A549 (cell line): Measurements from ENCODE around the gene GPRASP3. TPM values are rescaled to one million over a fixed set of nuclear protein-coding genes. Genes with fewer than 3 reads are reported as not detected.
A peak's percentile ranks its signal among the peaks of the same experiment; 100 is the strongest.

Source experiments
- ATAC-seq, 2 experiments: fragments of 200-7000 bp in 1 of 2; fragments of >200 bp in 1 of 2; cut with Nextera tagmentation in 1 of 2; cut with Tn5 transposase in 1 of 2; 3 replicates each; pipeline versions ENCODE4 v1.8.0 to v1.9.1; 2018 to 2020; ENCODE audit warnings: mild to moderate bottlenecking in 1 of 2, moderate library complexity in 1 of 2
- CTCF ChIA-PET: fragments of 300-600 bp; sonication (Branson Sonifier 250); formaldehyde crosslinking; extraction: SDS; loops from one replicate; lab custom pipeline; 2021; ENCODE audit warnings: antibody characterized with exemption, inconsistent platforms; lab: Yijun Ruan, JAX
- POLR2A ChIA-PET: fragments of 350-600 bp; formaldehyde crosslinking; extraction: SDS; loops from one replicate; lab custom pipeline; 2021; ENCODE audit warnings: antibody characterized with exemption, inconsistent platforms; lab: Yijun Ruan, JAX
- DNase-seq, 2 experiments: peaks; one replicate each; pipeline versions ENCODE4 v3.0.0 to v3.0.0-alpha.2; 2011 to 2016; ENCODE audit warnings: low read depth in 1 of 2, low spot score in 1 of 2
- FAIRE-seq: peaks from 2 replicates; lab custom pipeline; 2011; peaks lifted over from hg19 to GRCh38; lab: Jason Lieb, UNC
- H3K27ac ChIP-seq, 2 experiments: fragments of >200 bp; sonication (Bioruptor Twin); formaldehyde crosslinking; 3 replicates each; pipeline ENCODE4 v1.5.1; 2016 to 2017
- H3K4me1 ChIP-seq: fragments of >200 bp; sonication (Bioruptor Twin); formaldehyde crosslinking; 3 replicates; pipeline ENCODE4 v1.6.1; 2016
- H3K4me2 ChIP-seq: fragments of >200 bp; sonication (Bioruptor Twin); formaldehyde crosslinking; 3 replicates; pipeline ENCODE4 v1.6.1; 2016
- H3K4me3 ChIP-seq: fragments of >200 bp; sonication (Bioruptor Twin); formaldehyde crosslinking; 3 replicates; pipeline ENCODE4 v1.5.1; 2016
- H3K9me3 ChIP-seq: fragments of >200 bp; sonication (Bioruptor Twin); formaldehyde crosslinking; 3 replicates; pipeline ENCODE4 v1.6.1; 2016
- CBX2 ChIP-seq: fragments of 200-600 bp; sonication (generic); IDR thresholded peaks from 2 replicates; pipeline ENCODE4 v1.6.1; 2016; ENCODE audit warnings: low read depth, mild to moderate bottlenecking, borderline replicate concordance
- CEBPB ChIP-seq, 2 experiments: fragments of >200 bp in 1 of 2; sonication (Bioruptor Twin) in 1 of 2; formaldehyde crosslinking in 1 of 2; IDR thresholded peaks; 2 replicates each; pipeline ENCODE4 v1.6.1; 2012 to 2016
- CHD2 ChIP-seq: fragments of 150-350 bp; IDR thresholded peaks from 2 replicates; pipeline ENCODE4 v1.6.1; 2014; ENCODE audit warnings: low read length; ENCODE audit not compliant: partially characterized antibody
- EHF ChIP-seq: fragments of 250-450 bp; sonication (Bioruptor Pico); IDR thresholded peaks from 2 replicates; pipeline ENCODE4 v1.5.0; 2020; ENCODE audit warnings: mild to moderate bottlenecking
- ESRRA ChIP-seq: fragments of 150-350 bp; IDR thresholded peaks from 2 replicates; pipeline ENCODE4 v1.6.1; 2014; ENCODE audit warnings: mild to moderate bottlenecking, low read length, borderline replicate concordance
- FOSL2 ChIP-seq, 2 experiments: fragments of 450-650 bp in 1 of 2; fragments of >200 bp in 1 of 2; sonication (Bioruptor Twin) in 1 of 2; formaldehyde crosslinking; IDR thresholded peaks; 2 replicates each; pipeline versions ENCODE4 v1.5.0 to v1.6.1; 2016 to 2020; ENCODE audit warnings: mild to moderate bottlenecking in 1 of 2, moderate library complexity in 1 of 2
- FOXS1 ChIP-seq: fragments of 250-450 bp; sonication (Bioruptor Pico); IDR thresholded peaks from 2 replicates; pipeline ENCODE4 v1.5.0; 2020; ENCODE audit warnings: mild to moderate bottlenecking, moderate library complexity
- HEYL ChIP-seq: fragments of 250-450 bp; sonication (Bioruptor Pico); IDR thresholded peaks from 2 replicates; pipeline ENCODE4 v1.8.0; 2021; ENCODE audit warnings: mild to moderate bottlenecking, moderate library complexity
- HOXA7 ChIP-seq: fragments of 250-450 bp; sonication (Bioruptor Pico); IDR thresholded peaks from 2 replicates; pipeline ENCODE4 v1.5.0; 2020; ENCODE audit warnings: mild to moderate bottlenecking, moderate library complexity
- HOXB13 ChIP-seq: fragments of 250-450 bp; sonication (Bioruptor Pico); IDR thresholded peaks from 2 replicates; pipeline ENCODE4 v1.5.0; 2020; ENCODE audit warnings: low read depth, mild to moderate bottlenecking, moderate library complexity
- HOXB5 ChIP-seq: fragments of 250-450 bp; sonication (Bioruptor Pico); IDR thresholded peaks from 2 replicates; pipeline ENCODE4 v1.5.0; 2020; ENCODE audit warnings: mild to moderate bottlenecking, moderate library complexity
- JUNB ChIP-seq: fragments of >200 bp; sonication (Bioruptor Twin); formaldehyde crosslinking; IDR thresholded peaks from 2 replicates; pipeline ENCODE4 v1.6.1; 2016
- KDM1A ChIP-seq: fragments of 200-600 bp; sonication (generic); IDR thresholded peaks from 2 replicates; pipeline ENCODE4 v1.6.1; 2016; ENCODE audit warnings: low read depth, mild to moderate bottlenecking
- KDM5A ChIP-seq: fragments of 200-600 bp; sonication (generic); IDR thresholded peaks from 2 replicates; pipeline ENCODE4 v1.6.1; 2016; ENCODE audit warnings: antibody characterized with exemption, mild to moderate bottlenecking
- MAZ ChIP-seq: fragments of 150-350 bp; IDR thresholded peaks from 2 replicates; pipeline ENCODE4 v1.6.1; 2014; ENCODE audit warnings: antibody characterized with exemption, low read depth, low read length, borderline replicate concordance
- MYC ChIP-seq: IDR thresholded peaks from 2 replicates; pipeline ENCODE4 v1.6.1; 2012; ENCODE audit warnings: mild to moderate bottlenecking, inconsistent platforms, low read length, improper control_type of control experiment, borderline replicate concordance
- NPAS2 ChIP-seq: fragments of 250-450 bp; sonication (Bioruptor Pico); IDR thresholded peaks from 2 replicates; pipeline ENCODE4 v1.8.0; 2022; ENCODE audit warnings: mild to moderate bottlenecking, moderate library complexity, borderline replicate concordance
- NR3C1 ChIP-seq: fragments of >200 bp; sonication (Bioruptor Twin); formaldehyde crosslinking; IDR thresholded peaks from 3 replicates; pipeline ENCODE4 v1.6.1; 2017
- PHF8 ChIP-seq: fragments of 200-600 bp; sonication (generic); IDR thresholded peaks from 2 replicates; pipeline ENCODE4 v1.6.1; 2016; ENCODE audit warnings: low read depth, mild to moderate bottlenecking, antibody characterized with exemption, moderate library complexity, borderline replicate concordance
- POLR2A ChIP-seq: IDR thresholded peaks from 2 replicates; pipeline ENCODE4 v1.6.1; 2012; ENCODE audit warnings: mild to moderate bottlenecking, low read length
- RFX5 ChIP-seq: fragments of 450-650 bp; IDR thresholded peaks from 2 replicates; pipeline ENCODE4 v1.7.1; 2014; ENCODE audit warnings: antibody characterized with exemption, mild to moderate bottlenecking, moderate library complexity
- RNF2 ChIP-seq: fragments of 200-600 bp; sonication (generic); IDR thresholded peaks from 2 replicates; pipeline ENCODE4 v1.6.1; 2016; ENCODE audit warnings: low read depth, mild to moderate bottlenecking, antibody characterized with exemption, moderate library complexity, borderline replicate concordance
- TFCP2L1 ChIP-seq: fragments of 250-450 bp; sonication (Bioruptor Pico); IDR thresholded peaks from 2 replicates; pipeline ENCODE4 v1.5.0; 2021; ENCODE audit warnings: mild to moderate bottlenecking
- TP53 ChIP-seq: fragments of 250-450 bp; sonication (Bioruptor Pico); IDR thresholded peaks from 2 replicates; pipeline ENCODE4 v1.5.0; 2021; ENCODE audit warnings: mild to moderate bottlenecking, moderate library complexity
- ZFP36 ChIP-seq: fragments of 450-650 bp; IDR thresholded peaks from 2 replicates; pipeline ENCODE4 v1.6.1; 2014; ENCODE audit warnings: borderline replicate concordance; ENCODE audit not compliant: partially characterized antibody
- ZSCAN20 ChIP-seq: fragments of 250-450 bp; sonication (Bioruptor Pico); IDR thresholded peaks from 2 replicates; pipeline ENCODE4 v1.8.0; 2022; ENCODE audit warnings: mild to moderate bottlenecking, moderate library complexity
- WGBS: methylation state at CpG from one replicate; pipeline ENCODE4 v1.1.6; 2017; ENCODE audit errors: missing lambda C conversion rate; 5-methylcytosine and 5-hydroxymethylcytosine counted together
- polyA plus RNA-seq, 4 experiments: library from polyadenylated mRNA; depleted of rRNA in 3 of 4; stranded (reverse); fragments of >200 nt; fragmentation: RNase III in 1 of 4; extraction: RNeasy Plus Mini Kit Qiagen cat#74134 plus additional on column Dnase treatment in 1 of 4; gene quantifications; 2 replicates in 3 of 4; 3 replicates in 1 of 4; pipeline ENCODE4 v1.2.3, GENCODE V29; 2011 to 2017
- TF ChIP-seq, protein P1 (sequence below): fragments of 450-650 bp; IDR thresholded peaks from 2 replicates; pipeline ENCODE4 v1.6.1; 2014; ENCODE audit warnings: antibody characterized with exemption
- TF ChIP-seq, protein P2 (sequence below): fragments of 200-600 bp; sonication (generic); IDR thresholded peaks from 2 replicates; pipeline ENCODE4 v1.6.1; 2016; ENCODE audit warnings: antibody characterized with exemption, mild to moderate bottlenecking, moderate library complexity
- TF ChIP-seq, protein P3 (sequence below): IDR thresholded peaks from 2 replicates; pipeline ENCODE4 v1.6.1; 2012
- TF ChIP-seq, protein P4 (sequence below): IDR thresholded peaks from 2 replicates; pipeline ENCODE4 v1.6.1; 2012; ENCODE audit warnings: low read depth, borderline replicate concordance

Gene GPRASP3
- polyA plus RNA-seq, 2 of the 4 experiments (the other 2 are of a cell fraction), result 4.6 to 4.9 TPM

DNA sequence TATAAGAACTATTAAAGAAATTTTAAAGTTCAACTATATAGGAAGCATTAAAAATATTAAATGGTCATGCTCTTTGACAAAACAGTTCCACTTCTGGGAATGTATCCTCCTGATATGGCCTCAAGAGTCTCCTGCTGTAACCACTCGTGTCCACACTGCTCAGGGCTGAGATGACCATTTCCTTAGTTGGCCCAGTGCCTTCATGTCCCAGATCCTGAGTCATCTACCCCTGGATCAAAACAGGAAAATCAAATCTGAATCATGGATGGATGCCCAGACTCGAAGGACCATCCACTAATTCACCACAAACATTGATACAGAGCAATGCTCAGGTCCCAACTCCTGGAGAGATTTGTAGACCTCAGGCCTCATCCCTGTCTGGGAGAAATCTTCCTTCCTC is 44.7 kb downstream of the GPRASP3 start:
- Histone ChIP-seq H3K9me3 (no peaks in the 10 kb centered on the region), H3K27ac (no peak overlapping the region; a peak in 1 of 6 replicates), H3K4me3 (no peak overlapping the region), H3K4me1 (peaks cover 4% of the 10 kb centered on the region; the same call in 2 of the 3 replicates), H3K4me2 (no peak overlapping the region)
- ChIA-PET CTCF (no interaction called here), POLR2A (no interaction called here)
- 26% methylated on average over 2 of the region's 2 CpGs for WGBS
- FAIRE-seq (no peak), ATAC-seq (no peak), DNase-seq (peak in 1 of 2 experiments; percentile 4)
- TF ChIP-seq HOXB13 (CRISPR knock-in tag) (no peak), PHF8 (no peak), RFX5 (no peak), FOSL2 (IDR thresholded peaks at IDR 0.05) (no peak), FOSL2 (CRISPR knock-in tag; IDR thresholded peaks at IDR 0.05) (no peak), NR3C1 (no peak), CBX2 (no peak)
- TF ChIP-seq, protein P1, sequence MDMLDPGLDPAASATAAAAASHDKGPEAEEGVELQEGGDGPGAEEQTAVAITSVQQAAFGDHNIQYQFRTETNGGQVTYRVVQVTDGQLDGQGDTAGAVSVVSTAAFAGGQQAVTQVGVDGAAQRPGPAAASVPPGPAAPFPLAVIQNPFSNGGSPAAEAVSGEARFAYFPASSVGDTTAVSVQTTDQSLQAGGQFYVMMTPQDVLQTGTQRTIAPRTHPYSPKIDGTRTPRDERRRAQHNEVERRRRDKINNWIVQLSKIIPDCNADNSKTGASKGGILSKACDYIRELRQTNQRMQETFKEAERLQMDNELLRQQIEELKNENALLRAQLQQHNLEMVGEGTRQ, result no peak
- TF ChIP-seq, protein P2, sequence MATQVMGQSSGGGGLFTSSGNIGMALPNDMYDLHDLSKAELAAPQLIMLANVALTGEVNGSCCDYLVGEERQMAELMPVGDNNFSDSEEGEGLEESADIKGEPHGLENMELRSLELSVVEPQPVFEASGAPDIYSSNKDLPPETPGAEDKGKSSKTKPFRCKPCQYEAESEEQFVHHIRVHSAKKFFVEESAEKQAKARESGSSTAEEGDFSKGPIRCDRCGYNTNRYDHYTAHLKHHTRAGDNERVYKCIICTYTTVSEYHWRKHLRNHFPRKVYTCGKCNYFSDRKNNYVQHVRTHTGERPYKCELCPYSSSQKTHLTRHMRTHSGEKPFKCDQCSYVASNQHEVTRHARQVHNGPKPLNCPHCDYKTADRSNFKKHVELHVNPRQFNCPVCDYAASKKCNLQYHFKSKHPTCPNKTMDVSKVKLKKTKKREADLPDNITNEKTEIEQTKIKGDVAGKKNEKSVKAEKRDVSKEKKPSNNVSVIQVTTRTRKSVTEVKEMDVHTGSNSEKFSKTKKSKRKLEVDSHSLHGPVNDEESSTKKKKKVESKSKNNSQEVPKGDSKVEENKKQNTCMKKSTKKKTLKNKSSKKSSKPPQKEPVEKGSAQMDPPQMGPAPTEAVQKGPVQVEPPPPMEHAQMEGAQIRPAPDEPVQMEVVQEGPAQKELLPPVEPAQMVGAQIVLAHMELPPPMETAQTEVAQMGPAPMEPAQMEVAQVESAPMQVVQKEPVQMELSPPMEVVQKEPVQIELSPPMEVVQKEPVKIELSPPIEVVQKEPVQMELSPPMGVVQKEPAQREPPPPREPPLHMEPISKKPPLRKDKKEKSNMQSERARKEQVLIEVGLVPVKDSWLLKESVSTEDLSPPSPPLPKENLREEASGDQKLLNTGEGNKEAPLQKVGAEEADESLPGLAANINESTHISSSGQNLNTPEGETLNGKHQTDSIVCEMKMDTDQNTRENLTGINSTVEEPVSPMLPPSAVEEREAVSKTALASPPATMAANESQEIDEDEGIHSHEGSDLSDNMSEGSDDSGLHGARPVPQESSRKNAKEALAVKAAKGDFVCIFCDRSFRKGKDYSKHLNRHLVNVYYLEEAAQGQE, result no peak

DNA sequence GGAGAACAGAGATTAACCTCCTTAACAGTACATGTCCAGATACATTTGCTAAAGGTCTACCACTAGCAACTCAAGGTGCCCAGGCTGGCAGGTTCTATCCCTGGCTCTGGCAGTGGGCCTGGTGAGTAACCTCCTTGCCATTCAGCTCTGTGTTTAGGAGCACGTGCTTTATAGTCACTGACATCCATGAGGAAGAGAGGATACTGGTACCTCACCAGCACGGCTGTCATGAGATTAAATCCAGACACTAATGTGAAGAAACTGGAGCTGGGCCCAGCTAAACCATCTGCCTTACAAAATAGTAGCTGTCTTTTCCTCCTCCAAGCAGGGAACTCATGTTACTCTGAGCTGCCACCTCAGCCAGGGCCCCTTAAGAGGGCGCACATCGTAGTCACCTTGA is 45.3 kb downstream of the GPRASP3 start:
- Histone ChIP-seq H3K9me3 (no peaks in the 10 kb centered on the region), H3K4me3 (no peak overlapping the region), H3K4me2 (no peak overlapping the region), H3K27ac (no peak overlapping the region; a peak in 1 of 6 replicates)
- ATAC-seq (no peak), FAIRE-seq (no peak), DNase-seq (peak in 1 of 2 experiments; percentile 2)
- 62% methylated on average over 3 of the region's 4 CpGs for WGBS
- POLR2A ChIA-PET, result no interaction called here
- CTCF ChIA-PET, result no interaction called here
- TF ChIP-seq HOXA7 (CRISPR knock-in tag) (no peak), CEBPB (IDR thresholded peaks at IDR 0.05) (no peak), JUNB (no peak), MAZ (no peak), EHF (no peak), KDM5A (no peak)
- TF ChIP-seq, protein P3, sequence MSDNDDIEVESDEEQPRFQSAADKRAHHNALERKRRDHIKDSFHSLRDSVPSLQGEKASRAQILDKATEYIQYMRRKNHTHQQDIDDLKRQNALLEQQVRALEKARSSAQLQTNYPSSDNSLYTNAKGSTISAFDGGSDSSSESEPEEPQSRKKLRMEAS, result no peak
- TF ChIP-seq, all 56 proteins: peak for 0
- H3K4me1 ChIP-seq, result peaks cover 5% of the 10 kb centered on the region; the same call in 2 of the 3 replicates

DNA sequence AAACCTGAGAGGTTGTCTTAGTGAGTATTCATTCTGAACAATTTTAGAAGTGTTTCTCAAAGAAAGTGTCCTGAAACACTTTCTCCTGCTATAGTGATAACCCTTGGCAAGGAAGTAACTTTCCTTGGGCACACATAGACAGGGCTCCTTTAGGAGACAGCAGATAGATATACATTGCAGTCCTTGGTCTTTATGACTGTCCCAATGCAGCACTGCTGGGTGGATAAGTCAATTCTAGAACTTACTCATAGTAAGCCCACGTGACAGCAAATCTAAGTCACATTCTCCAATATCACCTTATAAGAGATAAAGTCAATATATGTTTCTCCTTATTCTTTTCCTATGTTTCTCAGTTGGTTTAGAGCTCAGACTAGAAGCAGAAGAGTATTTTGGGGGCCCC is 46.7 kb downstream of the GPRASP3 start:
- POLR2A ChIA-PET, result no interaction called here
- ATAC-seq (no peak), DNase-seq (no peak), FAIRE-seq (no peak)
- peaks cover 5% of the 10 kb centered on the region; the same call in 2 of the 3 replicates for H3K4me1 ChIP-seq
- H3K9me3 ChIP-seq, result no peaks in the 10 kb centered on the region
- H3K4me2 ChIP-seq, result no peak overlapping the region
- 79% methylated on average over 1 of the region's 1 CpG for WGBS
- H3K27ac ChIP-seq, result no peak overlapping the region
- H3K4me3 ChIP-seq, result no peak overlapping the region
- CTCF ChIA-PET, result interaction anchor here (0.8 kb wide), 1 partner anchor 68 kb away, joined by 3 read pairs; no protein-coding TSS in a partner anchor
- TF ChIP-seq HOXB5 (CRISPR knock-in tag), result no peak
- no peak for TF ChIP-seq CHD2
- no peak for TF ChIP-seq NPAS2
- TF ChIP-seq ESRRA, result no peak
- TF ChIP-seq HEYL, result no peak
- TF ChIP-seq KDM1A, result no peak
- no peak for TF ChIP-seq HOXA7 (CRISPR knock-in tag)
- TF ChIP-seq FOXS1 (CRISPR knock-in tag), result no peak
- TF ChIP-seq MAZ, result no peak
- no peak for TF ChIP-seq TP53 (CRISPR knock-in tag)
- TF ChIP-seq, protein P4, sequence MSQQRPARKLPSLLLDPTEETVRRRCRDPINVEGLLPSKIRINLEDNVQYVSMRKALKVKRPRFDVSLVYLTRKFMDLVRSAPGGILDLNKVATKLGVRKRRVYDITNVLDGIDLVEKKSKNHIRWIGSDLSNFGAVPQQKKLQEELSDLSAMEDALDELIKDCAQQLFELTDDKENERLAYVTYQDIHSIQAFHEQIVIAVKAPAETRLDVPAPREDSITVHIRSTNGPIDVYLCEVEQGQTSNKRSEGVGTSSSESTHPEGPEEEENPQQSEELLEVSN, result no peak
- TF ChIP-seq ZFP36, result no peak
- no peak for TF ChIP-seq MYC
- no peak for TF ChIP-seq ZSCAN20 (CRISPR knock-in tag)
- TF ChIP-seq TFCP2L1 (CRISPR knock-in tag), result no peak
- TF ChIP-seq RNF2, result no peak
- TF ChIP-seq KDM5A, result no peak
- TF ChIP-seq POLR2A, result no peak
